GM19468 (cell line): ENCODE measurements around the gene SESN2.

ENCODE experiments used
- ATAC-seq: cut with Tn5 transposase; IDR thresholded peaks from one replicate; pipeline ENCODE4 v1.9.1; 2021; ENCODE audit warnings: mild to moderate bottlenecking, moderate library complexity, moderate number of reproducible peaks; ENCODE audit not compliant: unreplicated experiment; ENCODE audit errors: extremely low read depth

The SESN2 gene

GRCh38 chr1:28249013-28249865, 10.1 kb upstream of the SESN2 start:
- ATAC-seq, result no peak

- no peak for ATAC-seq
These were observed 9.4 kb upstream of the SESN2 start for GRCh38 chr1:28249866-28250295.

GRCh38 chr1:28256197-28256827, 3.0 kb upstream of the SESN2 start:
- ATAC-seq, result no peak

- no peak for ATAC-seq
These were observed 1.6 kb upstream of the SESN2 start for GRCh38 chr1:28257736-28258135.

GRCh38 chr1:28258628-28259251, 578 bp upstream of the SESN2 start:
- ATAC-seq, result no peak

- ATAC-seq, result no peak
These were observed 850 bp downstream of the SESN2 start for GRCh38 chr1:28259934-28260802.

GRCh38 chr1:28260803-28261174, 1.5 kb downstream of the SESN2 start:
- ATAC-seq, result no peak

GRCh38 chr1:28264897-28265296, 5.6 kb downstream of the SESN2 start:
- ATAC-seq, result no peak

- no peak for ATAC-seq
These were observed 6.3 kb downstream of the SESN2 start for GRCh38 chr1:28265577-28265976.

GRCh38 chr1:28266920-28267322, 7.6 kb downstream of the SESN2 start:
- no peak for ATAC-seq

- no peak for ATAC-seq
These were observed 8.3 kb downstream of the SESN2 start for GRCh38 chr1:28267633-28268032.

GRCh38 chr1:28269529-28269928, 10.2 kb downstream of the SESN2 start:
- ATAC-seq, result no peak

- no peak for ATAC-seq
These were observed 13.0 kb downstream of the SESN2 start for GRCh38 chr1:28272215-28272852.

- ATAC-seq, result no peak
These were observed 14.0 kb downstream of the SESN2 start for GRCh38 chr1:28273216-28273860.

GRCh38 chr1:28278763-28279162, 19.4 kb downstream of the SESN2 start:
- no peak for ATAC-seq

- ATAC-seq, result no peak
These were observed 20.4 kb downstream of the SESN2 start for GRCh38 chr1:28279721-28280120.

- ATAC-seq, result no peak
These were observed 21.2 kb downstream of the SESN2 start for GRCh38 chr1:28280501-28280900.

GRCh38 chr1:28280977-28281381, 21.7 kb downstream of the SESN2 start:
- no peak for ATAC-seq
